Naive thymus-derived CD4-positive, alpha-beta T cell (primary cell): ENCODE results near the gene NR0B2. TPM values are rescaled to one million over a fixed set of nuclear protein-coding genes. Genes with fewer than 3 reads are reported as not detected.

Source experiments
- ATAC-seq: fragments of 150-1000 bp; cut with Tn5 transposase; 2 replicates; pipeline ENCODE4 v1.10.0; 2021; ENCODE audit warnings: mild to moderate bottlenecking, moderate library complexity
- CTCF ChIA-PET: fragments of 350-600 bp; sonication (Branson Sonifier 250); formaldehyde crosslinking; loops from one replicate; lab custom pipeline; 2021; ENCODE audit warnings: antibody characterized with exemption; lab: Charles Lee
- POLR2A ChIA-PET: fragments of 350-600 bp; sonication (Branson Sonifier 250); formaldehyde crosslinking; loops from one replicate; lab custom pipeline; 2021; ENCODE audit warnings: antibody characterized with exemption, inconsistent platforms; lab: Charles Lee
- DNase-seq, 9 donors: peaks; one replicate each; pipeline versions ENCODE4 v3.0.0 to v3.0.0-alpha.2; 2020 to 2022; ENCODE audit warnings: mixed read lengths in 1 of 9
- H3K27ac ChIP-seq: one replicate; pipeline ENCODE4 v1.7.0; 2013; ENCODE audit warnings: mild to moderate bottlenecking, low read depth, low read length, moderate library complexity
- H3K27me3 ChIP-seq, 2 donors: one replicate each; pipeline ENCODE4 v1.7.0; 2013; ENCODE audit warnings: low read length in 2 of 2, mild to moderate bottlenecking in 2 of 2, moderate library complexity in 2 of 2; ENCODE audit not compliant: control insufficient read depth in 2 of 2, insufficient read depth in 2 of 2
- H3K36me3 ChIP-seq, 3 experiments: 1 replicate in 2 of 3; 2 replicates in 1 of 3; pipeline ENCODE4 v1.7.0; 2013; ENCODE audit warnings: low read length in 3 of 3, mild to moderate bottlenecking in 3 of 3, moderate library complexity in 1 of 3; ENCODE audit not compliant: insufficient read depth in 3 of 3, control insufficient read depth in 2 of 3
- H3K4me1 ChIP-seq, 2 donors: one replicate each; pipeline ENCODE4 v1.7.0; 2013; ENCODE audit warnings: low read length in 2 of 2, mild to moderate bottlenecking in 2 of 2, moderate library complexity in 1 of 2; ENCODE audit not compliant: control insufficient read depth in 2 of 2, insufficient read depth in 2 of 2
- H3K4me3 ChIP-seq: 2 replicates; pipeline ENCODE4 v1.7.0; 2013; ENCODE audit warnings: mild to moderate bottlenecking, low read length
- H3K9me3 ChIP-seq, 3 experiments: 1 replicate in 2 of 3; 2 replicates in 1 of 3; pipeline ENCODE4 v1.7.0; 2013; ENCODE audit warnings: low read length in 3 of 3; ENCODE audit not compliant: control insufficient read depth in 2 of 3
- H3K27ac Mint-ChIP-seq, 9 donors: one replicate each; pipeline ENCODE4 v1.8.0; 2020 to 2022; ENCODE audit warnings: mixed read lengths in 9 of 9, mild to moderate bottlenecking in 8 of 9, moderate library complexity in 5 of 9, inconsistent platforms in 2 of 9
- H3K27me3 Mint-ChIP-seq, 5 donors: one replicate each; pipeline ENCODE4 v1.8.0; 2021 to 2022; ENCODE audit warnings: mixed read lengths in 5 of 5, mild to moderate bottlenecking in 1 of 5
- H3K36me3 Mint-ChIP-seq, 5 donors: one replicate each; pipeline ENCODE4 v1.8.0; 2020 to 2022; ENCODE audit warnings: mixed read lengths in 5 of 5, mild to moderate bottlenecking in 3 of 5, inconsistent platforms in 1 of 5
- H3K4me1 Mint-ChIP-seq, 7 donors: one replicate each; pipeline ENCODE4 v1.8.0; 2020 to 2022; ENCODE audit warnings: mixed read lengths in 7 of 7, mild to moderate bottlenecking in 3 of 7, inconsistent platforms in 1 of 7
- H3K4me3 Mint-ChIP-seq, 10 donors: one replicate each; pipeline ENCODE4 v1.8.0; 2020 to 2022; ENCODE audit warnings: mild to moderate bottlenecking in 10 of 10, mixed read lengths in 10 of 10, moderate library complexity in 6 of 10, inconsistent platforms in 2 of 10
- H3K9me3 Mint-ChIP-seq, 11 donors: one replicate each; pipeline ENCODE4 v1.8.0; 2020 to 2022; ENCODE audit warnings: mixed read lengths in 11 of 11, mild to moderate bottlenecking in 4 of 11, inconsistent platforms in 1 of 11, moderate library complexity in 1 of 11
- intact Hi-C, 2 donors: fragments of 100-400 bp; cut with micrococcal nuclease; formaldehyde crosslinking; loops; one replicate each; pipeline ENCODE4 v1.15.1; 2023
- polyA plus RNA-seq, 2 donors: library from polyadenylated mRNA; unstranded; fragments of 300-500 nt; fragmentation: Illumina TruSeq; gene quantifications; one replicate each; pipeline ENCODE4 v1.2.3, GENCODE V29; 2021
- total RNA-seq, 6 experiments: library from RNA in 5 of 6; stranded (reverse) in 5 of 6; gene quantifications; 1 replicate in 5 of 6; 2 replicates in 1 of 6; pipeline ENCODE4 v1.2.3 and lab custom pipeline; 2021 to 2026

NR0B2 gene
- total and polyA plus RNA-seq, 7 experiments from 2014 or later = not detected

GRCh38 chr1:26900815-26901511 lies 12.8 kb downstream of the NR0B2 start:
- Mint-ChIP-seq H3K4me1 (peaks cover 23 to 46% (median 39%) of the 10 kb centered on the region in 7 donors), H3K4me3 (peak overlapping the region; percentile 87 to 99 (median 96)), H3K9me3 (no peaks in the 10 kb centered on the region), H3K27ac (peak overlapping the region; percentile 94 to 100 (median 99)), H3K27me3 (no peaks in the 10 kb centered on the region), H3K36me3 (peaks cover 5 to 7% (median 6%) of the 10 kb centered on the region in 5 donors)
- Histone ChIP-seq H3K36me3 (peaks cover 0 to 21% (median 0%) of the 10 kb centered on the region in 3 experiments), H3K4me3 (peak overlapping the region; percentile 94), H3K4me1 (peaks cover 10 to 16% of the 10 kb centered on the region in 2 donors), H3K9me3 (no peaks in the 10 kb centered on the region), H3K27me3 (no peaks in the 10 kb centered on the region), H3K27ac (peak overlapping the region; percentile 90)
- ATAC-seq (no peak), DNase-seq (no peak)
- intact Hi-C loops = loop anchor here (1.0 to 5.0 kb wide), 4 partner anchors 11 to 428 kb away; partner anchors contain the start of genes GPN2 (in 2 of the 2), NUDC (in 2 of the 2) and TRNP1 (in 1 of the 2)
- POLR2A ChIA-PET = interaction anchor here (0.6 to 4.1 kb wide), 22 partner anchors 9 to 1668 kb away, joined by 3 to 74 read pairs (median 4); partner anchors contain the start of genes DHDDS, GPN2, HMGN2 and NR0B2
- CTCF ChIA-PET = interaction anchor here (1.6 kb wide), 1 partner anchor 10 kb away, joined by 4 read pairs; the partner anchor contains the start of gene GPN2

- no peaks in the 10 kb centered on the region for H3K27me3 Mint-ChIP-seq
- peak; percentile 93 for ATAC-seq
- ChIA-PET POLR2A (interaction anchor here (0.6 to 4.1 kb wide), 20 partner anchors 10 to 1668 kb away, joined by 3 to 74 read pairs (median 4); partner anchors contain the start of genes DHDDS, GPN2, NR0B2 and NUDC), CTCF (interaction anchor here (0.6 to 1.8 kb wide), 3 partner anchors 10 to 1718 kb away, joined by 3 to 4 read pairs (median 3); partner anchors contain the start of gene GPN2)
- peak within 1 kb of the TSS; percentile 87 to 99 (median 96) for H3K4me3 Mint-ChIP-seq
- peak within 1 kb of the TSS; percentile 94 to 100 (median 99) for H3K27ac Mint-ChIP-seq
- Histone ChIP-seq H3K4me1 (peaks cover 10 to 16% of the 10 kb centered on the region in 2 donors), H3K27me3 (no peaks in the 10 kb centered on the region), H3K36me3 (peaks cover 0 to 28% (median 0%) of the 10 kb centered on the region in 3 experiments), H3K9me3 (no peaks in the 10 kb centered on the region), H3K4me3 (peak within 1 kb of the TSS; percentile 94), H3K27ac (peak within 1 kb of the TSS; percentile 90)
- intact Hi-C loops = loop anchor here (1.0 to 5.0 kb wide), 4 partner anchors 10 to 427 kb away; partner anchors contain the start of genes GPN2 (in 2 of the 2), NUDC (in 2 of the 2) and TRNP1 (in 1 of the 2)
- peaks cover 5 to 7% (median 6%) of the 10 kb centered on the region in 5 donors for H3K36me3 Mint-ChIP-seq
- DNase-seq = peak; percentile 68 to 89 (median 86)
- no peaks in the 10 kb centered on the region for H3K9me3 Mint-ChIP-seq
- peaks cover 24 to 46% (median 39%) of the 10 kb centered on the region in 7 donors for H3K4me1 Mint-ChIP-seq
Measured at GRCh38 chr1:26900001-26900814, 13.6 kb downstream of the NR0B2 start, which contains the start of gene GPATCH3. Gene GPATCH3, minus strand, starts transcription at chr1:26900467. Its CDS starts 25 bp downstream, at chr1:26900442.

GRCh38 chr1:26897351-26897750 lies 16.4 kb downstream of the NR0B2 start:
- Histone ChIP-seq H3K4me3 (no peak overlapping the region), H3K36me3 (peaks cover 0 to 57% (median 8%) of the 10 kb centered on the region in 3 experiments), H3K9me3 (no peaks in the 10 kb centered on the region), H3K4me1 (peaks cover 10 to 16% of the 10 kb centered on the region in 2 donors), H3K27me3 (no peaks in the 10 kb centered on the region), H3K27ac (no peak overlapping the region)
- CTCF ChIA-PET = interaction anchor here (0.7 kb wide), 1 partner anchor 505 kb away, joined by 4 read pairs; no protein-coding TSS in a partner anchor
- peaks cover 28 to 49% (median 41%) of the 10 kb centered on the region in 7 donors for H3K4me1 Mint-ChIP-seq
- H3K36me3 Mint-ChIP-seq = peaks cover 13 to 24% (median 16%) of the 10 kb centered on the region in 5 donors
- intact Hi-C loops = no loop called here
- DNase-seq = no peak
- H3K4me3 Mint-ChIP-seq = peak overlapping the region in 1 of 10 donors; percentile 20
- H3K9me3 Mint-ChIP-seq = no peaks in the 10 kb centered on the region
- H3K27ac Mint-ChIP-seq = no peak overlapping the region
- POLR2A ChIA-PET = interaction anchor here (1.0 kb wide), 1 partner anchor 397 kb away, joined by 3 read pairs; no protein-coding TSS in a partner anchor
- no peaks in the 10 kb centered on the region for H3K27me3 Mint-ChIP-seq
- no peak for ATAC-seq

- peaks cover 0 to 63% (median 8%) of the 10 kb centered on the region in 3 experiments for H3K36me3 ChIP-seq
- no peaks in the 10 kb centered on the region for H3K9me3 ChIP-seq
- POLR2A ChIA-PET = no interaction called here
- peak overlapping the region in 1 of 9 donors; percentile 44 for H3K27ac Mint-ChIP-seq
- no peaks in the 10 kb centered on the region for H3K27me3 Mint-ChIP-seq
- H3K4me1 Mint-ChIP-seq = peaks cover 25 to 40% (median 32%) of the 10 kb centered on the region in 7 donors
- H3K4me3 Mint-ChIP-seq = peak overlapping the region in 2 of 10 donors; percentile 6 to 34
- intact Hi-C loops = no loop called here
- CTCF ChIA-PET = no interaction called here
- peaks cover 6 to 9% of the 10 kb centered on the region in 2 donors for H3K4me1 ChIP-seq
- H3K9me3 Mint-ChIP-seq = no peaks in the 10 kb centered on the region
- DNase-seq (no peak), ATAC-seq (no peak)
- no peaks in the 10 kb centered on the region for H3K27me3 ChIP-seq
- no peak overlapping the region for H3K4me3 ChIP-seq
- peaks cover 14 to 24% (median 16%) of the 10 kb centered on the region in 5 donors for H3K36me3 Mint-ChIP-seq
- H3K27ac ChIP-seq = no peak overlapping the region
Measured at GRCh38 chr1:26894263-26894662, 19.5 kb downstream of the NR0B2 start.

GRCh38 chr1:26890467-26890796 lies 23.3 kb downstream of the NR0B2 start:
- H3K27ac ChIP-seq = peak overlapping the region; percentile 94
- DNase-seq = no peak
- peaks cover 9 to 73% (median 15%) of the 10 kb centered on the region in 3 experiments for H3K36me3 ChIP-seq
- H3K4me3 ChIP-seq = peak overlapping the region; percentile 98
- Mint-ChIP-seq H3K9me3 (no peaks in the 10 kb centered on the region), H3K27me3 (no peaks in the 10 kb centered on the region), H3K36me3 (peaks cover 15 to 34% (median 21%) of the 10 kb centered on the region in 5 donors), H3K4me3 (peak overlapping the region; percentile 89 to 98 (median 94)), H3K27ac (peak overlapping the region; percentile 93 to 96 (median 95)), H3K4me1 (peaks cover 23 to 42% (median 31%) of the 10 kb centered on the region in 7 donors)
- peaks cover 7% of the 10 kb centered on the region in 2 donors for H3K4me1 ChIP-seq
- ChIA-PET CTCF (interaction anchor here (1.3 kb wide), 2 partner anchors 9 to 11 kb away, joined by 4 to 5 read pairs; partner anchors contain the start of gene GPATCH3), POLR2A (interaction anchor here (0.6 to 2.9 kb wide), 17 partner anchors 10 to 419 kb away, joined by 3 to 74 read pairs (median 4); partner anchors contain the start of genes GPATCH3, HMGN2, KDF1 and NUDC)
- intact Hi-C loops = loop anchor here (1.0 to 2.0 kb wide), 4 partner anchors 10 to 64 kb away; partner anchors contain the start of genes GPATCH3 (in 2 of the 2), NUDC (in 2 of the 2) and ZDHHC18 (in 1 of the 2)
- no peaks in the 10 kb centered on the region for H3K27me3 ChIP-seq
- no peaks in the 10 kb centered on the region for H3K9me3 ChIP-seq
- peak; percentile 53 for ATAC-seq
